B cell (primary cell): ENCODE measurements around the gene LRRC75B.
"Not testable (repeated sequence)": the region's sequence is repeated elsewhere in the genome, so short reads cannot be mapped to it uniquely, and the experiment has no call there.

ENCODE experiments used
- EZH2 ChIP-seq: IDR thresholded peaks from 2 replicates; pipeline ENCODE4 v1.6.1; 2012; ENCODE audit warnings: borderline replicate concordance, low read depth, mild to moderate bottlenecking, moderate library complexity, low read length; ENCODE audit not compliant: insufficient read depth, poor library complexity, severe bottlenecking
- TF ChIP-seq, protein P1 (sequence below): fragments of 200-600 bp; IDR thresholded peaks from one replicate; pipeline ENCODE4 v1.8.0; 2022; ENCODE audit warnings: antibody characterized with exemption, mild to moderate bottlenecking

DNA sequence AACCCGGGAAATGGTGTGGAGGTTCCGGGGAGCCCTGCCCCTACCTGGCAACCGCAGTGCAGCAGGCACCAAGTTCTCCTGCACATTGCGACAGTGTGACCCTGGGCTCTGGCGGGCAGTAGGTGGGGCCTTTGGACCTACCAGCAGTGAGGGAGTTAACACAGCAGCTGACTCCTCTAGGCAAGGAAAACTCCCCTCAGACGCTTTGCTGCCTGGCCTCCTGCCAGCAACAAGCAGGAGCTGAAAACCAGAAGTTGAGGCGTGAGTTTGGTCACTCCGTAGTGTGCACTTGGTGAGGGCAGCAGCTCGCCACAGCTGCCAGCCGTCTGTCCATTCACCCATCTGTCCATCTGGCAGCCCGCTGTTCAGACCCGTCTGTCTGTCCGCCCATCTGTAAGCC is 39.8 kb upstream of the LRRC75B start:
- TF ChIP-seq, protein P1, sequence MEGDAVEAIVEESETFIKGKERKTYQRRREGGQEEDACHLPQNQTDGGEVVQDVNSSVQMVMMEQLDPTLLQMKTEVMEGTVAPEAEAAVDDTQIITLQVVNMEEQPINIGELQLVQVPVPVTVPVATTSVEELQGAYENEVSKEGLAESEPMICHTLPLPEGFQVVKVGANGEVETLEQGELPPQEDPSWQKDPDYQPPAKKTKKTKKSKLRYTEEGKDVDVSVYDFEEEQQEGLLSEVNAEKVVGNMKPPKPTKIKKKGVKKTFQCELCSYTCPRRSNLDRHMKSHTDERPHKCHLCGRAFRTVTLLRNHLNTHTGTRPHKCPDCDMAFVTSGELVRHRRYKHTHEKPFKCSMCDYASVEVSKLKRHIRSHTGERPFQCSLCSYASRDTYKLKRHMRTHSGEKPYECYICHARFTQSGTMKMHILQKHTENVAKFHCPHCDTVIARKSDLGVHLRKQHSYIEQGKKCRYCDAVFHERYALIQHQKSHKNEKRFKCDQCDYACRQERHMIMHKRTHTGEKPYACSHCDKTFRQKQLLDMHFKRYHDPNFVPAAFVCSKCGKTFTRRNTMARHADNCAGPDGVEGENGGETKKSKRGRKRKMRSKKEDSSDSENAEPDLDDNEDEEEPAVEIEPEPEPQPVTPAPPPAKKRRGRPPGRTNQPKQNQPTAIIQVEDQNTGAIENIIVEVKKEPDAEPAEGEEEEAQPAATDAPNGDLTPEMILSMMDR = not testable (repeated sequence)
- TF ChIP-seq EZH2 = not testable (repeated sequence)
